ENCODE measurements around the gene KRTAP5-11. TPM values are rescaled to one million over a fixed set of nuclear protein-coding genes. Genes with fewer than 3 reads are reported as not detected.

KRTAP5-11 gene
- polyA plus RNA-seq, 1 donor from 2014 or later: not detected

DNA sequence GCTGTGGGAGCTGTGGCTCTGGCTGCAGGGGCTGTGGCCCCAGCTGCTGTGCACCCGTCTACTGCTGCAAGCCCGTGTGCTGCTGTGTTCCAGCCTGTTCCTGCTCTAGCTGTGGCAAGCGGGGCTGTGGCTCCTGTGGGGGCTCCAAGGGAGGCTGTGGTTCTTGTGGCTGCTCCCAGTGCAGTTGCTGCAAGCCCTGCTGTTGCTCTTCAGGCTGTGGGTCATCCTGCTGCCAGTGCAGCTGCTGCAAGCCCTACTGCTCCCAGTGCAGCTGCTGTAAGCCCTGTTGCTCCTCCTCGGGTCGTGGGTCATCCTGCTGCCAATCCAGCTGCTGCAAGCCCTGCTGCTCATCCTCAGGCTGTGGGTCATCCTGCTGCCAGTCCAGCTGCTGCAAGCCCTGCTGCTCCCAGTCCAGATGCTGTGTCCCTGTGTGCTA, 33.9 kb downstream of the KRTAP5-11 start:
- no peaks in the 10 kb centered on the region for H4K20me1 ChIP-seq (ENCODE audit: insufficient read depth)
- H3K79me2 ChIP-seq (replicated peaks; ENCODE audit: insufficient read depth, low read length): no peaks in the 10 kb centered on the region
- H3K9me2 ChIP-seq (ENCODE audit: insufficient read depth, low read length): no peaks in the 10 kb centered on the region
- TF ChIP-seq TAF1 (IDR thresholded peaks at IDR 0.05; ENCODE audit: low read depth): no peak
- TF ChIP-seq EP300 (conservative IDR thresholded peaks at IDR 0.05; ENCODE audit: poor library complexity, severe bottlenecking): no peak
- TF ChIP-seq SMC3 (conservative IDR thresholded peaks at IDR 0.05; ENCODE audit: poor library complexity): no peak
- no peak for TF ChIP-seq POLR2AphosphoS5 (IDR thresholded peaks at IDR 0.05)
- TF ChIP-seq, protein P1, sequence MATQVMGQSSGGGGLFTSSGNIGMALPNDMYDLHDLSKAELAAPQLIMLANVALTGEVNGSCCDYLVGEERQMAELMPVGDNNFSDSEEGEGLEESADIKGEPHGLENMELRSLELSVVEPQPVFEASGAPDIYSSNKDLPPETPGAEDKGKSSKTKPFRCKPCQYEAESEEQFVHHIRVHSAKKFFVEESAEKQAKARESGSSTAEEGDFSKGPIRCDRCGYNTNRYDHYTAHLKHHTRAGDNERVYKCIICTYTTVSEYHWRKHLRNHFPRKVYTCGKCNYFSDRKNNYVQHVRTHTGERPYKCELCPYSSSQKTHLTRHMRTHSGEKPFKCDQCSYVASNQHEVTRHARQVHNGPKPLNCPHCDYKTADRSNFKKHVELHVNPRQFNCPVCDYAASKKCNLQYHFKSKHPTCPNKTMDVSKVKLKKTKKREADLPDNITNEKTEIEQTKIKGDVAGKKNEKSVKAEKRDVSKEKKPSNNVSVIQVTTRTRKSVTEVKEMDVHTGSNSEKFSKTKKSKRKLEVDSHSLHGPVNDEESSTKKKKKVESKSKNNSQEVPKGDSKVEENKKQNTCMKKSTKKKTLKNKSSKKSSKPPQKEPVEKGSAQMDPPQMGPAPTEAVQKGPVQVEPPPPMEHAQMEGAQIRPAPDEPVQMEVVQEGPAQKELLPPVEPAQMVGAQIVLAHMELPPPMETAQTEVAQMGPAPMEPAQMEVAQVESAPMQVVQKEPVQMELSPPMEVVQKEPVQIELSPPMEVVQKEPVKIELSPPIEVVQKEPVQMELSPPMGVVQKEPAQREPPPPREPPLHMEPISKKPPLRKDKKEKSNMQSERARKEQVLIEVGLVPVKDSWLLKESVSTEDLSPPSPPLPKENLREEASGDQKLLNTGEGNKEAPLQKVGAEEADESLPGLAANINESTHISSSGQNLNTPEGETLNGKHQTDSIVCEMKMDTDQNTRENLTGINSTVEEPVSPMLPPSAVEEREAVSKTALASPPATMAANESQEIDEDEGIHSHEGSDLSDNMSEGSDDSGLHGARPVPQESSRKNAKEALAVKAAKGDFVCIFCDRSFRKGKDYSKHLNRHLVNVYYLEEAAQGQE (IDR thresholded peaks at IDR 0.05; ENCODE audit: borderline replicate concordance): no peak
- TF ChIP-seq MXI1 (conservative IDR thresholded peaks at IDR 0.05; ENCODE audit: poor library complexity, severe bottlenecking): no peak
- TF ChIP-seq EZH2 (IDR thresholded peaks at IDR 0.05; ENCODE audit: borderline replicate concordance, insufficient read depth, low read length, poor library complexity, severe bottlenecking): no peak
- no peaks in the 10 kb centered on the region for H3K36me3 ChIP-seq (ENCODE audit: insufficient read depth, low read length)
- no peaks in the 10 kb centered on the region for H3K9me3 ChIP-seq (ENCODE audit: low read length)
- H3K4me2 ChIP-seq (ENCODE audit: low read length): no peak overlapping the region
- H3K9ac ChIP-seq (ENCODE audit: low read length): no peak overlapping the region
- no peaks in the 10 kb centered on the region for H3F3A ChIP-seq (ENCODE audit: insufficient read depth, low read length, poor library complexity, severe bottlenecking)
- no peaks in the 10 kb centered on the region for H3K27me3 ChIP-seq (ENCODE audit: insufficient read depth, low read depth, low read length)
- H2AFZ ChIP-seq (ENCODE audit: low read depth, low read length): no peak overlapping the region
- no peak overlapping the region for H3K4me3 ChIP-seq (ENCODE audit: low read length)
- H3K27ac ChIP-seq (ENCODE audit: low read length): no peak overlapping the region

DNA sequence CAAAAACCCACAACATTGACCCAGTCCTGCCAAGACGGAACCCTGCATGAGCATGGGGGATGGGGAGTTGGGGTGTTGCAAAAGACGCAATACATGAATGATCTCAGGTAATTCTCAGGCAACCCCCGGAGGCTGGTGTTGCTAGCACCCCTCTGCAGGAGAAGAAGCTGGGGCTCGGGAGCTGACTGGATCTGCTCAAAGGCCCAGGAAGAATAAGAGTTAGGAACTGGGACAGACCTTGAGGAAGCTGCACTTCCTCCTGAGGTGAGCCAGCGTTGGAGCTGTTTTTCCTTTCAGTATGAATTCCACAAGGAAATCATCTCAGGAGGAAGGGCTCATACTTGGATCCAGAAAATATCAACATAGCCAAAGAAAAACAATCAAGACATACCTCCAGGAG, 34.6 kb downstream of the KRTAP5-11 start, which contains the start of gene KRTAP5-9:
Gene KRTAP5-9 (plus strand): TSS at position 301 of the 400 bp plus-strand sequence. CDS start 238 bp downstream, outside the sequence.
- TF ChIP-seq, protein P2, sequence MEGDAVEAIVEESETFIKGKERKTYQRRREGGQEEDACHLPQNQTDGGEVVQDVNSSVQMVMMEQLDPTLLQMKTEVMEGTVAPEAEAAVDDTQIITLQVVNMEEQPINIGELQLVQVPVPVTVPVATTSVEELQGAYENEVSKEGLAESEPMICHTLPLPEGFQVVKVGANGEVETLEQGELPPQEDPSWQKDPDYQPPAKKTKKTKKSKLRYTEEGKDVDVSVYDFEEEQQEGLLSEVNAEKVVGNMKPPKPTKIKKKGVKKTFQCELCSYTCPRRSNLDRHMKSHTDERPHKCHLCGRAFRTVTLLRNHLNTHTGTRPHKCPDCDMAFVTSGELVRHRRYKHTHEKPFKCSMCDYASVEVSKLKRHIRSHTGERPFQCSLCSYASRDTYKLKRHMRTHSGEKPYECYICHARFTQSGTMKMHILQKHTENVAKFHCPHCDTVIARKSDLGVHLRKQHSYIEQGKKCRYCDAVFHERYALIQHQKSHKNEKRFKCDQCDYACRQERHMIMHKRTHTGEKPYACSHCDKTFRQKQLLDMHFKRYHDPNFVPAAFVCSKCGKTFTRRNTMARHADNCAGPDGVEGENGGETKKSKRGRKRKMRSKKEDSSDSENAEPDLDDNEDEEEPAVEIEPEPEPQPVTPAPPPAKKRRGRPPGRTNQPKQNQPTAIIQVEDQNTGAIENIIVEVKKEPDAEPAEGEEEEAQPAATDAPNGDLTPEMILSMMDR (IDR thresholded peaks at IDR 0.05; ENCODE audit: poor library complexity, severe bottlenecking): no peak
- TF ChIP-seq TAF1 (IDR thresholded peaks at IDR 0.05; ENCODE audit: low read depth) (no peak), RAD21 (conservative IDR thresholded peaks at IDR 0.05) (no peak), EP300 (conservative IDR thresholded peaks at IDR 0.05; ENCODE audit: poor library complexity, severe bottlenecking) (no peak), MXI1 (conservative IDR thresholded peaks at IDR 0.05; ENCODE audit: poor library complexity, severe bottlenecking) (no peak), POLR2AphosphoS5 (IDR thresholded peaks at IDR 0.05) (no peak), EZH2 (IDR thresholded peaks at IDR 0.05; ENCODE audit: borderline replicate concordance, insufficient read depth, low read length, poor library complexity, severe bottlenecking) (no peak), SMC3 (conservative IDR thresholded peaks at IDR 0.05; ENCODE audit: poor library complexity) (no peak)
- TF ChIP-seq, protein P1 (IDR thresholded peaks at IDR 0.05; ENCODE audit: borderline replicate concordance): no peak
- H3K79me2 ChIP-seq (replicated peaks; ENCODE audit: insufficient read depth, low read length): no peaks in the 10 kb centered on the region

More for the DNA sequence above, 34.6 kb downstream of the KRTAP5-11 start, which contains the start of gene KRTAP5-9:
- Histone ChIP-seq H4K20me1 (ENCODE audit: insufficient read depth) (no peaks in the 10 kb centered on the region), H3K4me2 (ENCODE audit: low read length) (no peak within 1 kb of the TSS), H2AFZ (ENCODE audit: low read depth, low read length) (no peak within 1 kb of the TSS), H3K27ac (ENCODE audit: low read length) (no peak within 1 kb of the TSS), H3K4me3 (ENCODE audit: low read length) (no peak within 1 kb of the TSS), H3K9ac (ENCODE audit: low read length) (no peak within 1 kb of the TSS), H3K9me3 (ENCODE audit: low read length) (no peaks in the 10 kb centered on the region), H3K27me3 (ENCODE audit: insufficient read depth, low read depth, low read length) (no peaks in the 10 kb centered on the region), H3F3A (ENCODE audit: insufficient read depth, low read length, poor library complexity, severe bottlenecking) (no peaks in the 10 kb centered on the region), H3K9me2 (ENCODE audit: insufficient read depth, low read length) (no peaks in the 10 kb centered on the region), H3K36me3 (ENCODE audit: insufficient read depth, low read length) (no peaks in the 10 kb centered on the region)

All from neural cell (in vitro differentiated cells).